Sigmoid colon (tissue), 4 donors: ENCODE results near the gene CDKN2D.
"Not testable (repeated sequence)": the region's sequence is repeated elsewhere in the genome, so short reads cannot be mapped to it uniquely, and the experiment has no call there.

Source experiments
- EP300 ChIP-seq, 4 donors: sonication (generic); formaldehyde crosslinking; IDR thresholded peaks; one replicate each; pipeline ENCODE4 v1.6.1; 2017; ENCODE audit warnings: antibody characterized with exemption in 4 of 4
- POLR2AphosphoS5 ChIP-seq, 4 donors: sonication (generic); formaldehyde crosslinking; IDR thresholded peaks; one replicate each; pipeline ENCODE4 v1.6.1; 2017; ENCODE audit warnings: antibody characterized with exemption in 4 of 4
- TF ChIP-seq, protein P1 (sequence below), 4 experiments: fragments of 450-650 bp in 3 of 4; fragments of 200-600 bp in 1 of 4; IDR thresholded peaks; one replicate each; pipeline ENCODE4 v1.5.1; 2016 to 2019; ENCODE audit warnings: antibody characterized with exemption in 4 of 4, mild to moderate bottlenecking in 3 of 4, moderate library complexity in 2 of 4

DNA sequence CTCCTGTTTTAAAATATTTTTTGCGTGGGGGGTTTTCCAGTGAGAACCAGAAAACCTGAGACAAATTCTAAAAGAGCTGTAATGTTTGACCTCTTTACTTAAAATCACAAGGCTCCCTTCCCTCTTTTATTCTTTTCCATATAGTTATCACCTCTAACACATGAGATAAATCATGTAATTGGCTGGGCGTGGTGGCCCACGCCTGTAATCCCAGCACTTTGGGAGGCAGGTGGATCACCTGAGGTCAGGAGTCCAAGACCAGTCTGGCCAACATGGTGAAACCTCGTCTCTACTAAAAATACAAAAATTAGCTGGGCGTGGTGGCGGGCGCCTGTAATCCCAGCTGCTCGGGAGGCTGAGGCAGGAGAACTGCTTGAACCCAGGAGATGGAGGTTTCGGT is 17.8 kb downstream of the CDKN2D start:
- not testable (repeated sequence) for TF ChIP-seq EP300, POLR2AphosphoS5 (IDR thresholded peaks at IDR 0.05)
- TF ChIP-seq, protein P1, sequence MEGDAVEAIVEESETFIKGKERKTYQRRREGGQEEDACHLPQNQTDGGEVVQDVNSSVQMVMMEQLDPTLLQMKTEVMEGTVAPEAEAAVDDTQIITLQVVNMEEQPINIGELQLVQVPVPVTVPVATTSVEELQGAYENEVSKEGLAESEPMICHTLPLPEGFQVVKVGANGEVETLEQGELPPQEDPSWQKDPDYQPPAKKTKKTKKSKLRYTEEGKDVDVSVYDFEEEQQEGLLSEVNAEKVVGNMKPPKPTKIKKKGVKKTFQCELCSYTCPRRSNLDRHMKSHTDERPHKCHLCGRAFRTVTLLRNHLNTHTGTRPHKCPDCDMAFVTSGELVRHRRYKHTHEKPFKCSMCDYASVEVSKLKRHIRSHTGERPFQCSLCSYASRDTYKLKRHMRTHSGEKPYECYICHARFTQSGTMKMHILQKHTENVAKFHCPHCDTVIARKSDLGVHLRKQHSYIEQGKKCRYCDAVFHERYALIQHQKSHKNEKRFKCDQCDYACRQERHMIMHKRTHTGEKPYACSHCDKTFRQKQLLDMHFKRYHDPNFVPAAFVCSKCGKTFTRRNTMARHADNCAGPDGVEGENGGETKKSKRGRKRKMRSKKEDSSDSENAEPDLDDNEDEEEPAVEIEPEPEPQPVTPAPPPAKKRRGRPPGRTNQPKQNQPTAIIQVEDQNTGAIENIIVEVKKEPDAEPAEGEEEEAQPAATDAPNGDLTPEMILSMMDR (IDR thresholded peaks at IDR 0.05), result not testable (repeated sequence)
